HFFc6 (cell line): ENCODE data around the gene IFNAR2. TPM values are rescaled to one million over a fixed set of nuclear protein-coding genes. Genes with fewer than 3 reads are reported as not detected.

Experiments used
- DNase-seq: peaks from one replicate; pipeline ENCODE4 v3.0.0-alpha.2; 2018
- H3K27ac Mint-ChIP-seq: 2 replicates; pipeline ENCODE4 v1.8.0; 2020; ENCODE audit warnings: mild to moderate bottlenecking, mixed read lengths
- H3K27me3 Mint-ChIP-seq: 2 replicates; pipeline ENCODE4 v1.8.0; 2021; ENCODE audit warnings: mild to moderate bottlenecking, moderate library complexity, mixed read lengths; ENCODE audit not compliant: insufficient read depth
- H3K36me3 Mint-ChIP-seq: 2 replicates; pipeline ENCODE4 v1.8.0; 2021; ENCODE audit warnings: low read depth, mixed read lengths
- H3K4me1 Mint-ChIP-seq: 2 replicates; pipeline ENCODE4 v1.8.0; 2020; ENCODE audit warnings: low read depth, mixed read lengths
- H3K4me3 Mint-ChIP-seq: 2 replicates; pipeline ENCODE4 v1.8.0; 2020; ENCODE audit warnings: mild to moderate bottlenecking, moderate library complexity, mixed read lengths
- H3K9me3 Mint-ChIP-seq: 2 replicates; pipeline ENCODE4 v1.8.0; 2020; ENCODE audit warnings: mild to moderate bottlenecking, mixed read lengths
- CTCF ChIP-seq: fragments of 200-600 bp; sonication (generic); IDR thresholded peaks from 2 replicates; pipeline ENCODE4 v1.5.0; 2021; ENCODE audit warnings: antibody characterized with exemption, mild to moderate bottlenecking
- long read RNA-seq: library from polyadenylated mRNA; unstranded; transcript quantifications from one replicate; pipeline ENCODE4 v2.0.0, GENCODE V29; 2019
- total RNA-seq, 6 experiments: library from RNA; stranded (reverse); fragmentation: NEBNext Ultra II Directional; extraction: Animal tissue kit (Norgen Biotek cat#: 25700); gene quantifications; 2 replicates in 1 of 6; 3 replicates in 5 of 6; pipeline ENCODE4 v1.2.3, GENCODE V29; 2021

The IFNAR2 gene
- 10 to 100 TPM in 5 of 6 experiments, 1 to 10 TPM in 1; 8.0 to 14.6 (median 11.0) TPM for total RNA-seq
- long read RNA-seq, full-length matches to known transcripts: 10 of 14 reads
- long read RNA-seq, partial matches to known transcripts: 3 of 14 reads
- long read RNA-seq, other reads (novel, unspliced or antisense): 1 of 14 reads

DNA sequence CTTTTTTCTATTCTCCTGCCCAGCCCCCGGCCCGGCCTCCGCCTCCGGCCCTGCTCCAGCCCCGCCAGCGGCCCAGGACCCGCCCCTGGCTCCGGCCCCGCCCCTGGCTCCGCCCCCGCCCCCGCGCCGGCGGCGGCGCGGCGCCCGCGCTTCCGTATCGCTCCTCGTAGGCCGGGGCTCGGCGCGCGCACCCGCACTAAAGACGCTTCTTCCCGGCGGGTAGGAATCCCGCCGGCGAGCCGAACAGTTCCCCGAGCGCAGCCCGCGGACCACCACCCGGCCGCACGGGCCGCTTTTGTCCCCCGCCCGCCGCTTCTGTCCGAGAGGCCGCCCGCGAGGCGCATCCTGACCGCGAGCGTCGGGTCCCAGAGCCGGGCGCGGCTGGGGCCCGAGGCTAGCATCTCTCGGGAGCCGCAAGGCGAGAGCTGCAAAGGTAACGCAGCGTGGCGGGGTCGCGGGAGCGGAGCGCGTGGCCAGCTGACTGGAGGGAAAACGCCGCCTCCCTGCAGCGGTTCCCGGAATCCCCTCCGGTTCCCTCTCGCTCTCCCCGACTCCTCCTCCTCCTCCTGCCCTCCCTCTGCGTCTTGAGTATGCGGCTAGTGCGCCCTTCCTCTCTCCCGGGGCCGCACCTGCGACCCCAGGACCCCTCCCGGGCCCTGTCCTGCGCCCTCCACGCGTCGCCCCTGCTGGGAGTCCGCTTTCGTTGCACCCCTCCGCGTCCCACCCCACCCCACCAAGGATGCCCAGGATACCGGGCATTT is at the start of gene IFNAR2:
TSS of gene IFNAR2 (plus strand) at position 155 of the 761 bp plus-strand sequence. CDS start 11,985 bp downstream, outside the sequence.
- H3K9me3 Mint-ChIP-seq: no peaks in the 10 kb centered on the region; the same call in 1 of the 2 replicates
- H3K36me3 Mint-ChIP-seq: no peaks in the 10 kb centered on the region
- peaks cover 43% of the 10 kb centered on the region for H3K4me1 Mint-ChIP-seq
- H3K27ac Mint-ChIP-seq: peak within 1 kb of the TSS; percentile 80
- peak within 1 kb of the TSS; percentile 88 for H3K4me3 Mint-ChIP-seq
- no peak for TF ChIP-seq CTCF
- peaks cover 18% of the 10 kb centered on the region for H3K27me3 Mint-ChIP-seq
- no peak for DNase-seq

DNA sequence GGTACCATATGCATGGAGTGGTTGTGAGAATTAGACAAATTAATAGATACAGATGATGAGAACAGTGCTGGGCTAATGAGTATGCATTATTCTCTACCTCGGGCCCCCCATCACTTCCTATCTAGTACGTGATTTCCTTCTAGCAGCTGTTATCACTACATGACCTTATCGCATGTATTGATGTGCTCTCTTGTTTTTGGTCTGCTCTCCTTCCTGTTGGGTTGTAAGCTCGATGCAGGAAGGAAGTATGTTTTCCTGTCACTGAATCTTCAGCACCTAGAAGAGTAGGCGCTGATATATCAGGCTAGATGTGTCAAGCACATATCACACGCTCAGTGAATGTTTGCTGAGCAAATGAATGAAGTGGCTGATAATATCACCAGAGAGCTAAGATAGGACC is 43.9 kb upstream of the IFNAR2 start:
- Mint-ChIP-seq H3K4me1 (no peaks in the 10 kb centered on the region), H3K4me3 (no peak overlapping the region), H3K9me3 (no peaks in the 10 kb centered on the region), H3K27me3 (peaks cover 28% of the 10 kb centered on the region), H3K36me3 (no peaks in the 10 kb centered on the region), H3K27ac (no peak overlapping the region)
- no peak for DNase-seq
- TF ChIP-seq CTCF: no peak

GRCh38 chr21:33187276-33187675 is 42.5 kb upstream of the IFNAR2 start:
- no peaks in the 10 kb centered on the region for H3K4me1 Mint-ChIP-seq
- DNase-seq: no peak
- peaks cover 6% of the 10 kb centered on the region; the same call in 1 of the 2 replicates for H3K9me3 Mint-ChIP-seq
- H3K4me3 Mint-ChIP-seq: no peak overlapping the region
- H3K27me3 Mint-ChIP-seq: peaks cover 29% of the 10 kb centered on the region
- H3K36me3 Mint-ChIP-seq: no peaks in the 10 kb centered on the region; the same call in 1 of the 2 replicates
- TF ChIP-seq CTCF: no peak
- no peak overlapping the region for H3K27ac Mint-ChIP-seq

- H3K27me3 Mint-ChIP-seq: peaks cover 33% of the 10 kb centered on the region
- H3K36me3 Mint-ChIP-seq: no peaks in the 10 kb centered on the region; the same call in 1 of the 2 replicates
- peaks cover 6% of the 10 kb centered on the region; the same call in 1 of the 2 replicates for H3K9me3 Mint-ChIP-seq
- no peak overlapping the region for H3K27ac Mint-ChIP-seq
- H3K4me3 Mint-ChIP-seq: no peak overlapping the region
- H3K4me1 Mint-ChIP-seq: no peaks in the 10 kb centered on the region
- DNase-seq: no peak
- TF ChIP-seq CTCF: no peak
Observed at GRCh38 chr21:33189237-33189636, 40.5 kb upstream of the IFNAR2 start.

DNA sequence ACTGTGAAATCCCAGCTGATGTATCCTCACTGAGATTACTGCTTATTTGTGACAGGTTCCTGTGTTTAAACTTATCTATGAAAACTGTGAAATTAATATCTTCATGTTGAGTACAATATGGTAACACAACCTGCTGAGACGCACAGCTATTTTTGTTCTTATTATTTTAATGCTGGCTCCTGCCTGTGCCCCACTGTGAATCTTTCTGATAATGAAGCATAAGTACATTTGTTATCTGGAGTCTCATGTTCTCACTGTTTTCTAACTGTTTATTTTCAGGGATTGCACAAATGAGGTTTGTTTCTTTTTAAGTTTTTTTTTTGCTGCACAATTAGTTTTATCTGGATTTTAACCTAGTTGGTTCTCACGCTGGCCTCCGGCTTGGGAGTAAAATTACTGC is 39.9 kb upstream of the IFNAR2 start:
- Mint-ChIP-seq H3K9me3 (peaks cover 6% of the 10 kb centered on the region; the same call in 1 of the 2 replicates), H3K27me3 (peaks cover 33% of the 10 kb centered on the region), H3K4me1 (no peaks in the 10 kb centered on the region), H3K36me3 (no peaks in the 10 kb centered on the region; the same call in 1 of the 2 replicates), H3K4me3 (no peak overlapping the region), H3K27ac (no peak overlapping the region)
- no peak for DNase-seq
- no peak for TF ChIP-seq CTCF
